ENCODE results near the gene RGS6. TPM values are rescaled to one million over a fixed set of nuclear protein-coding genes. Genes with fewer than 3 reads are reported as not detected.

RGS6 gene
- total and polyA plus RNA-seq, 2 experiments from 2014 or later: not detected

DNA sequence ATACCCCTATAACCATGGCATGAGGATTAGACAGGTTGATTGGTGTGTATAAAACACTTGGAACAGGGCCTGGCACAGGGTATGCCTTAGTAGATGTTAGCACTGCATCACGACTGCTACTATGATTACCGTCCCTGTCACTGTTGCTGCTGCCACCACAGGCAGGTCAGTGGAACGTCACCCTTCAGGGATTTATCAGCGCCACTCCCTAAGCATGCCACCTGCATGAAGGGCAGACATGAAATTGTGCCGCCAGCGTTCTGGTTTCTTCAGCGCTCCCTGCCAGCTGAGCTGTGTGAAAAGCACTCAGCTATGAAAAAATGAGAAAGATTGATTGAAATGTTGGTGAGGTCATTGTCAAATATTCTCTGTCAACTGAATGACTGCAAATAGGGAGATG lies 484.7 kb downstream of the RGS6 start:
- WGBS, 2 experiments (ENCODE audit: low coverage in 1 of 2, low lambda C conversion rate in 2 of 2, missing lambda C conversion rate in 2 of 2): 36 to 38% methylated on average over 7 of the region's 7 CpGs
- H3K36me3 ChIP-seq (ENCODE audit: low read depth): no peaks in the 10 kb centered on the region
- in situ Hi-C loops (cut with MboI): no loop called here
- H3K4me3 ChIP-seq: no peak overlapping the region
- no peaks in the 10 kb centered on the region for H3K79me2 ChIP-seq (ENCODE audit: insufficient read depth)
- H2AFZ ChIP-seq: no peak overlapping the region
- no peak for DNase-seq
- no peak overlapping the region for H3K27ac ChIP-seq
- H3K4me2 ChIP-seq (ENCODE audit: unreplicated experiment): no peak overlapping the region
- H3K9ac ChIP-seq: no peak overlapping the region
- TF ChIP-seq EZH2 (IDR thresholded peaks at IDR 0.05; ENCODE audit: insufficient read depth, poor library complexity, severe bottlenecking) (no peak), EZH2phosphoT487 (IDR thresholded peaks at IDR 0.05; ENCODE audit: insufficient read depth, low read depth) (no peak)
- H3K9me3 ChIP-seq (ENCODE audit: low read depth): no peaks in the 10 kb centered on the region
- no peaks in the 10 kb centered on the region for H3K27me3 ChIP-seq (replicated peaks; ENCODE audit: insufficient read depth)
- H3K9me2 ChIP-seq (ENCODE audit: insufficient read depth): no peaks in the 10 kb centered on the region
- H3K4me1 ChIP-seq (ENCODE audit: insufficient read depth): no peaks in the 10 kb centered on the region
- no peaks in the 10 kb centered on the region for H4K20me1 ChIP-seq (ENCODE audit: insufficient read depth)
- H3F3A ChIP-seq (ENCODE audit: insufficient read depth): no peaks in the 10 kb centered on the region

DNA sequence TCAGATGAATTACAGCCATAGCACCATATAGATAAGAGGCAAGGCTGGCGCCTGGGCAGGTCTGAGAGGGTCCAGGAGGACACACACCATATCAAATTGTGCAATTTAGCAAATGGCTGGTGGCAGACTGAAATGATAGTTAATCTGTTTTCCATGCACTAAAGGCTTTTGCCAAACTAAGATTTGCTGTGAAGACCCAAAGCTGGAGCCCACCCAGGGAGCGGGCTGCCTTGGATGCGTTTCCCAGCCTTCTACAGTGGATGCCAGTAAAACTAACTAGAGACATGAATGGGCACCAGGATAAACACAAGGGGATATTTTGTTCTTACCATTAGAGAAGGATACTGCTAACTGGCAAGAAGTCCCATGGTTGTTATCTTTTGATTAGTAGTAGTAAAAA lies 486.6 kb downstream of the RGS6 start:
- Histone ChIP-seq H3K36me3 (ENCODE audit: low read depth) (no peaks in the 10 kb centered on the region), H3K9me3 (ENCODE audit: low read depth) (no peaks in the 10 kb centered on the region), H3F3A (ENCODE audit: insufficient read depth) (no peaks in the 10 kb centered on the region), H3K9me2 (ENCODE audit: insufficient read depth) (no peaks in the 10 kb centered on the region), H3K27me3 (replicated peaks; ENCODE audit: insufficient read depth) (no peaks in the 10 kb centered on the region), H4K20me1 (ENCODE audit: insufficient read depth) (no peaks in the 10 kb centered on the region), H3K4me1 (ENCODE audit: insufficient read depth) (no peaks in the 10 kb centered on the region), H2AFZ (no peak overlapping the region), H3K9ac (no peak overlapping the region), H3K4me2 (ENCODE audit: unreplicated experiment) (no peak overlapping the region), H3K4me3 (no peak overlapping the region), H3K79me2 (ENCODE audit: insufficient read depth) (no peaks in the 10 kb centered on the region), H3K27ac (no peak overlapping the region)
- no peak for DNase-seq
- TF ChIP-seq EZH2 (IDR thresholded peaks at IDR 0.05; ENCODE audit: insufficient read depth, poor library complexity, severe bottlenecking): no peak
- no peak for TF ChIP-seq EZH2phosphoT487 (IDR thresholded peaks at IDR 0.05; ENCODE audit: insufficient read depth, low read depth)
- 36 to 43% methylated on average over 3 of the region's 3 CpGs for WGBS, 2 experiments (ENCODE audit: low coverage in 1 of 2, low lambda C conversion rate in 2 of 2, missing lambda C conversion rate in 2 of 2)
- in situ Hi-C loops (cut with MboI): no loop called here

DNA sequence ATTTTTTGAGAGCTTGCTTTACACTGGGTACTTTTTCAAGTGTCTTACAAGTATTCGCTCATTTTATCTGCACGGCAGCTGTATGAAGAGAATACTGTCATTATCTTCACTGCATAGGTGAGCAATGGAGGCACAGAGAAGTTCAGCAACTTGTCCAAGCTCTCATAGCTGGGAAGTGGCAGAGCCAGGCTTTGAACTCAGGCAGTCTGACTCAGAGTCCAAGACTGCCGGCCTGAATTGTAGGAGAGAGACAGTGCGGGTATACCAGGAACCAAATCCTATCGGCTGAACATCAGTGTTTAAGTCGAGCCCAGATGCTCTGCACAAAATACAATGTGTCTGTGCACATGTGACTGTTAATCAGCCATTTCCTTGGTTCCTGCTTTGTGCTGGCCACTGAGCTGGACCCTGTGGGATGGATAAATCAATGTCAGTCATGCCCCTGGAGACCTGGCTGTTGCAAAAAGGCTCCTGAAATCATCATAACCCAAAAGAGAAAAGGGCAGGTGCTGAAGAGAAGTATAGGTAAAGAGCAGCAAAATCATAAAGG lies 487.1 kb downstream of the RGS6 start:
- no peak for TF ChIP-seq EZH2 (IDR thresholded peaks at IDR 0.05; ENCODE audit: insufficient read depth, poor library complexity, severe bottlenecking)
- no peak for TF ChIP-seq EZH2phosphoT487 (IDR thresholded peaks at IDR 0.05; ENCODE audit: insufficient read depth, low read depth)

GRCh38 chr14:72420749-72421474 lies 488.7 kb downstream of the RGS6 start:
- DNase-seq: peak; percentile 68
- Histone ChIP-seq H4K20me1 (ENCODE audit: insufficient read depth) (no peaks in the 10 kb centered on the region), H3K9me3 (ENCODE audit: low read depth) (no peaks in the 10 kb centered on the region), H3K9me2 (ENCODE audit: insufficient read depth) (no peaks in the 10 kb centered on the region), H2AFZ (0 out of 2 replicates have a peak overlapping the region, but pooled peaks have one; percentile 38), H3K4me2 (ENCODE audit: unreplicated experiment) (no peak overlapping the region), H3K27ac (no peak overlapping the region), H3K4me1 (ENCODE audit: insufficient read depth) (no peaks in the 10 kb centered on the region), H3K79me2 (ENCODE audit: insufficient read depth) (no peaks in the 10 kb centered on the region), H3K9ac (no peak overlapping the region), H3K36me3 (ENCODE audit: low read depth) (no peaks in the 10 kb centered on the region), H3K27me3 (replicated peaks; ENCODE audit: insufficient read depth) (peaks cover 9% of the 10 kb centered on the region; the same call in 1 of the 2 replicates), H3K4me3 (no peak overlapping the region), H3F3A (ENCODE audit: insufficient read depth) (no peaks in the 10 kb centered on the region)
- WGBS, 2 experiments (ENCODE audit: low coverage in 1 of 2, low lambda C conversion rate in 2 of 2, missing lambda C conversion rate in 2 of 2): 18 to 23% methylated on average over 17 of the region's 17 CpGs
- in situ Hi-C loops (cut with MboI): no loop called here
- TF ChIP-seq EZH2phosphoT487 (IDR thresholded peaks at IDR 0.05; ENCODE audit: insufficient read depth, low read depth): no peak
- TF ChIP-seq EZH2 (IDR thresholded peaks at IDR 0.05; ENCODE audit: insufficient read depth, poor library complexity, severe bottlenecking): no peak

More for the DNA sequence above, 487.1 kb downstream of the RGS6 start:
- no peaks in the 10 kb centered on the region for H4K20me1 ChIP-seq (ENCODE audit: insufficient read depth)
- no peaks in the 10 kb centered on the region for H3K79me2 ChIP-seq (ENCODE audit: insufficient read depth)
- H3K4me3 ChIP-seq: no peak overlapping the region
- no peak overlapping the region for H3K9ac ChIP-seq
- H3K9me2 ChIP-seq (ENCODE audit: insufficient read depth): no peaks in the 10 kb centered on the region
- 47 to 50% methylated on average over 6 of the region's 6 CpGs for WGBS, 2 experiments (ENCODE audit: low coverage in 1 of 2, low lambda C conversion rate in 2 of 2, missing lambda C conversion rate in 2 of 2)
- H3K4me2 ChIP-seq (ENCODE audit: unreplicated experiment): no peak overlapping the region
- no peak overlapping the region for H2AFZ ChIP-seq
- no peaks in the 10 kb centered on the region for H3K4me1 ChIP-seq (ENCODE audit: insufficient read depth)
- no peaks in the 10 kb centered on the region for H3K27me3 ChIP-seq (replicated peaks; ENCODE audit: insufficient read depth)
- no peak overlapping the region for H3K27ac ChIP-seq
- no peaks in the 10 kb centered on the region for H3F3A ChIP-seq (ENCODE audit: insufficient read depth)
- in situ Hi-C loops (cut with MboI): no loop called here
- H3K9me3 ChIP-seq (ENCODE audit: low read depth): no peaks in the 10 kb centered on the region
- no peaks in the 10 kb centered on the region for H3K36me3 ChIP-seq (ENCODE audit: low read depth)
- no peak for DNase-seq
